ENCODE data around the gene DMRT1.

The DMRT1 gene

GRCh38 chr9:841371-842209 is at the start of gene DMRT1:
Gene DMRT1 (plus strand): TSS chr9:841697. CDS start chr9:841839, 142 bp downstream.
- DNase-seq (ENCODE audit: low read depth in 1 of 2, low spot score in 1 of 2), result no peak

GRCh38 chr9:792331-793260 is 48.9 kb upstream of the DMRT1 start:
- DNase-seq (ENCODE audit: low read depth in 1 of 2, low spot score in 1 of 2), result no peak

- no peak for DNase-seq (ENCODE audit: low read depth in 1 of 2, low spot score in 1 of 2)
These were observed 47.1 kb upstream of the DMRT1 start for GRCh38 chr9:794386-794785.

- DNase-seq (ENCODE audit: low read depth in 1 of 2, low spot score in 1 of 2), result no peak
These were observed 45.6 kb upstream of the DMRT1 start for GRCh38 chr9:795869-796268.

GRCh38 chr9:800591-801150 is 40.8 kb upstream of the DMRT1 start:
- no peak for DNase-seq (ENCODE audit: low read depth in 1 of 2, low spot score in 1 of 2)

GRCh38 chr9:801399-802071 is 40.0 kb upstream of the DMRT1 start:
- DNase-seq (ENCODE audit: low read depth in 1 of 2, low spot score in 1 of 2), result no peak

GRCh38 chr9:804026-804425 is 37.5 kb upstream of the DMRT1 start:
- no peak for DNase-seq (ENCODE audit: low read depth in 1 of 2, low spot score in 1 of 2)

GRCh38 chr9:805151-805550 is 36.3 kb upstream of the DMRT1 start:
- no peak for DNase-seq (ENCODE audit: low read depth in 1 of 2, low spot score in 1 of 2)

- no peak for DNase-seq (ENCODE audit: low read depth in 1 of 2, low spot score in 1 of 2)
These were observed 35.0 kb upstream of the DMRT1 start for GRCh38 chr9:806285-807156.

- DNase-seq (ENCODE audit: low read depth in 1 of 2, low spot score in 1 of 2), result no peak
These were observed 30.4 kb upstream of the DMRT1 start for GRCh38 chr9:811106-811531.

- no peak for DNase-seq (ENCODE audit: low read depth in 1 of 2, low spot score in 1 of 2)
These were observed 22.5 kb upstream of the DMRT1 start for GRCh38 chr9:818958-819357.

- DNase-seq (ENCODE audit: low read depth in 1 of 2, low spot score in 1 of 2), result no peak
These were observed 14.8 kb upstream of the DMRT1 start for GRCh38 chr9:826500-827280.

- no peak for DNase-seq (ENCODE audit: low read depth in 1 of 2, low spot score in 1 of 2)
These were observed 1.2 kb upstream of the DMRT1 start for GRCh38 chr9:840343-840742.

GRCh38 chr9:842635-843426 is 1.3 kb downstream of the DMRT1 start:
- no peak for DNase-seq (ENCODE audit: low read depth in 1 of 2, low spot score in 1 of 2)

- DNase-seq (ENCODE audit: low read depth in 1 of 2, low spot score in 1 of 2), result no peak
These were observed 1.9 kb downstream of the DMRT1 start for GRCh38 chr9:843427-843785.

- no peak for DNase-seq (ENCODE audit: low read depth in 1 of 2, low spot score in 1 of 2)
These were observed 5.4 kb downstream of the DMRT1 start for GRCh38 chr9:846852-847251.

- DNase-seq (ENCODE audit: low read depth in 1 of 2, low spot score in 1 of 2), result no peak
These were observed 6.0 kb downstream of the DMRT1 start for GRCh38 chr9:847505-847904.

GRCh38 chr9:849431-849830 is 7.9 kb downstream of the DMRT1 start:
- no peak for DNase-seq (ENCODE audit: low read depth in 1 of 2, low spot score in 1 of 2)

- DNase-seq (ENCODE audit: low read depth in 1 of 2, low spot score in 1 of 2), result no peak
These were observed 11.0 kb downstream of the DMRT1 start for GRCh38 chr9:852539-852938.
